ENCODE measurements around the gene CYP11A1.

The CYP11A1 gene

DNA sequence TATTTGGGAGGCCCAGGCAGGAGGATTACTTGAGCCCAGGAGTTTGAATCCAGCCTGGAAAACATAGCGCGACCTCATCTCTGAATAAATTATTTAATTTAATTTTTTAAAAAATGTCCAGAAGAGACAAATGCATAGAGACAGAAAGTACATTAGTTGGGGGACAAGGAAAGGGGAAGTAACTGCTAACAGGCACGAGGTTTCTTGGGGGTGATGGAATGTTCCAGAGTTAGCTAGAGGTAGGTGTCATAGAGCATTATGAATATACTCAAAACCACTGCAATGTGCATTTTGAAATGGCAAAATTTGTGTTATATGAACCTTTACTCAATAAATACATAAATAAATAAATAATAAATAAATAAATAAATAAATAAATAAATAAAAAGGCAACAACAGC is 31.7 kb upstream of the CYP11A1 start:
- TF ChIP-seq POLR2AphosphoS5 (IDR thresholded peaks at IDR 0.05; ENCODE audit: low read depth), result no peak
- TF ChIP-seq, protein P1, sequence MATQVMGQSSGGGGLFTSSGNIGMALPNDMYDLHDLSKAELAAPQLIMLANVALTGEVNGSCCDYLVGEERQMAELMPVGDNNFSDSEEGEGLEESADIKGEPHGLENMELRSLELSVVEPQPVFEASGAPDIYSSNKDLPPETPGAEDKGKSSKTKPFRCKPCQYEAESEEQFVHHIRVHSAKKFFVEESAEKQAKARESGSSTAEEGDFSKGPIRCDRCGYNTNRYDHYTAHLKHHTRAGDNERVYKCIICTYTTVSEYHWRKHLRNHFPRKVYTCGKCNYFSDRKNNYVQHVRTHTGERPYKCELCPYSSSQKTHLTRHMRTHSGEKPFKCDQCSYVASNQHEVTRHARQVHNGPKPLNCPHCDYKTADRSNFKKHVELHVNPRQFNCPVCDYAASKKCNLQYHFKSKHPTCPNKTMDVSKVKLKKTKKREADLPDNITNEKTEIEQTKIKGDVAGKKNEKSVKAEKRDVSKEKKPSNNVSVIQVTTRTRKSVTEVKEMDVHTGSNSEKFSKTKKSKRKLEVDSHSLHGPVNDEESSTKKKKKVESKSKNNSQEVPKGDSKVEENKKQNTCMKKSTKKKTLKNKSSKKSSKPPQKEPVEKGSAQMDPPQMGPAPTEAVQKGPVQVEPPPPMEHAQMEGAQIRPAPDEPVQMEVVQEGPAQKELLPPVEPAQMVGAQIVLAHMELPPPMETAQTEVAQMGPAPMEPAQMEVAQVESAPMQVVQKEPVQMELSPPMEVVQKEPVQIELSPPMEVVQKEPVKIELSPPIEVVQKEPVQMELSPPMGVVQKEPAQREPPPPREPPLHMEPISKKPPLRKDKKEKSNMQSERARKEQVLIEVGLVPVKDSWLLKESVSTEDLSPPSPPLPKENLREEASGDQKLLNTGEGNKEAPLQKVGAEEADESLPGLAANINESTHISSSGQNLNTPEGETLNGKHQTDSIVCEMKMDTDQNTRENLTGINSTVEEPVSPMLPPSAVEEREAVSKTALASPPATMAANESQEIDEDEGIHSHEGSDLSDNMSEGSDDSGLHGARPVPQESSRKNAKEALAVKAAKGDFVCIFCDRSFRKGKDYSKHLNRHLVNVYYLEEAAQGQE (IDR thresholded peaks at IDR 0.05; ENCODE audit: insufficient replicate concordance, low read depth), result no peak
- TF ChIP-seq SPI1 (IDR thresholded peaks at IDR 0.05; ENCODE audit: borderline replicate concordance, low read depth), result no peak
- no peak for TF ChIP-seq GABPA (IDR thresholded peaks at IDR 0.05; ENCODE audit: low read depth)
- TF ChIP-seq, protein P2, sequence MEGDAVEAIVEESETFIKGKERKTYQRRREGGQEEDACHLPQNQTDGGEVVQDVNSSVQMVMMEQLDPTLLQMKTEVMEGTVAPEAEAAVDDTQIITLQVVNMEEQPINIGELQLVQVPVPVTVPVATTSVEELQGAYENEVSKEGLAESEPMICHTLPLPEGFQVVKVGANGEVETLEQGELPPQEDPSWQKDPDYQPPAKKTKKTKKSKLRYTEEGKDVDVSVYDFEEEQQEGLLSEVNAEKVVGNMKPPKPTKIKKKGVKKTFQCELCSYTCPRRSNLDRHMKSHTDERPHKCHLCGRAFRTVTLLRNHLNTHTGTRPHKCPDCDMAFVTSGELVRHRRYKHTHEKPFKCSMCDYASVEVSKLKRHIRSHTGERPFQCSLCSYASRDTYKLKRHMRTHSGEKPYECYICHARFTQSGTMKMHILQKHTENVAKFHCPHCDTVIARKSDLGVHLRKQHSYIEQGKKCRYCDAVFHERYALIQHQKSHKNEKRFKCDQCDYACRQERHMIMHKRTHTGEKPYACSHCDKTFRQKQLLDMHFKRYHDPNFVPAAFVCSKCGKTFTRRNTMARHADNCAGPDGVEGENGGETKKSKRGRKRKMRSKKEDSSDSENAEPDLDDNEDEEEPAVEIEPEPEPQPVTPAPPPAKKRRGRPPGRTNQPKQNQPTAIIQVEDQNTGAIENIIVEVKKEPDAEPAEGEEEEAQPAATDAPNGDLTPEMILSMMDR (IDR thresholded peaks at IDR 0.05; ENCODE audit: insufficient read depth, low read length), result no peak
- Histone ChIP-seq H3K4me3 (replicated peaks; ENCODE audit: insufficient read depth, low read length) (no peak overlapping the region), H3K27ac (replicated peaks) (no peak overlapping the region), H3K27me3 (ENCODE audit: insufficient read depth, poor library complexity, severe bottlenecking) (no peaks in the 10 kb centered on the region)
- no peak for DNase-seq (ENCODE audit: low read depth in 1 of 2, low spot score in 1 of 2)

DNA sequence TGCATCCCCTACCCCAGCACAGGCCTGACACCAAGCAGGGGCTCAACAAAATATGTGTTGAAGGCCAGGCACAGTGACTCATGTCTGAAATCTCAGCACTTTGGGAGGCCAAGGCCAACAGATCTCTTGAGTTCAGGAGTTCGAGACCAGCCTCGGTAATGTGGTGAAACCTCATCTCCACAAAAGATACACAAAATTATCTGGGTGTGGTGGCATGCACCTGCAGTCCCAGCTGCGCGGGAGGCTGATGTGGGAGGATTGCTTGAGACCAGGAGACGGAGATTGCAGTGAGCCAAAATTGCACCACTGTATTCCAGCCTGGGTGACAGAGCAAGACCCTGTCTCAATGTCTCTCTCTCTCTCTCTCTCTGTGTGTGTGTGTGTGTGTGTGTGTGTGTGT is 30.7 kb upstream of the CYP11A1 start:
- no peak for DNase-seq (ENCODE audit: low read depth in 1 of 2, low spot score in 1 of 2)
- Histone ChIP-seq H3K4me3 (replicated peaks; ENCODE audit: insufficient read depth, low read length) (no peak overlapping the region), H3K27me3 (ENCODE audit: insufficient read depth, poor library complexity, severe bottlenecking) (no peaks in the 10 kb centered on the region), H3K27ac (replicated peaks) (no peak overlapping the region)
- TF ChIP-seq, protein P2 (IDR thresholded peaks at IDR 0.05; ENCODE audit: insufficient read depth, low read length), result no peak

DNA sequence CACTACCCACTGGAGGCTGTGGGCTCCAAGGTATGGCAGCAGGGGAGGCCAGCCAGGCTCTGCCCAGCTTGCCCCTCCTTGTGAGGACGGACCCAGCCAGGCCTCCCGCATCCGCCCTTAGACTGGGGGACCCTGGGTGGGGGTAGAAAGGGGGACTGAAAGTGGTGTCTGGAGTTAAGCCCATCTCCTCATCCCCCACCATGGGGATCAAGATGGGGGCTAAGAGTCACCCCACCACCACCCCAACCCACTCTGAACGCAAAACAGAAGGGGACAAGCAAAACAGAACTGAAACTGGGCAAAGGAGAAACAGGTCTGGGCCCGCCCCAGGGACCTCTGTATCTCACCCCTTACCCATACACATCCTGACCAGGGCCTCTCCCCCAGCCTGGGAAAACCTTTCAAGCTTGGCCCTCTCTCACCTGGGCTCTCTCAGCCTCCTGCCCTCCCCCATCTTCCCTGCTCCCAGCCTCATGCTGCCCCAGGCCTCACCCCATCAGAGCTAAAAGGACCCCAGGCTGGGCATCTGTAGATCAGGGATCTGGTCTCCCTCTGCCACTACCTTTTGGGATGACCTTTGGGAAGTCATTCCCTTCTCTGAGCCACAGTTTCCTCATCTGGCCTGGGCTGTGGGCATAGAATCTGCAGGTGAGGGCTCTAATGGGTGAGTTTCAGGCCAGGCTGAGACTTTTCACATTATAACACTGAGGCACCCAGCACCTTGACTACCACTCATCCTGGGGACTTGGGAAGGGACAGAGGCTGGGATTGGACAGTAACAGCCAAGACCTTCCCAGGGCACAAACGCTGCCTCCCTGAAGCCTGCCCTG is 30.0 kb upstream of the CYP11A1 start:
- Histone ChIP-seq H3K27me3 (ENCODE audit: insufficient read depth, poor library complexity, severe bottlenecking) (no peaks in the 10 kb centered on the region), H3K27ac (replicated peaks) (no peak overlapping the region), H3K4me3 (replicated peaks; ENCODE audit: insufficient read depth, low read length) (no peak overlapping the region)
- TF ChIP-seq, protein P2 (IDR thresholded peaks at IDR 0.05; ENCODE audit: insufficient read depth, low read length), result no peak
- TF ChIP-seq SPI1 (IDR thresholded peaks at IDR 0.05; ENCODE audit: borderline replicate concordance, low read depth) (no peak), GABPA (IDR thresholded peaks at IDR 0.05; ENCODE audit: low read depth) (no peak), POLR2AphosphoS5 (IDR thresholded peaks at IDR 0.05; ENCODE audit: low read depth) (no peak)
- TF ChIP-seq, protein P1 (IDR thresholded peaks at IDR 0.05; ENCODE audit: insufficient replicate concordance, low read depth), result no peak
- no peak for DNase-seq (ENCODE audit: low read depth in 1 of 2, low spot score in 1 of 2)

Measured in HL-60 (cell line).